Activated naive CD8-positive, alpha-beta T cell treated with anti-CD3 and anti-CD28 coated beads, Interleukin-2, amount 10 ng/mL, durations not matched to agents 7 days and 5 days (primary cell): ENCODE data around the gene METTL23. TPM values are rescaled to one million over a fixed set of nuclear protein-coding genes. Genes with fewer than 3 reads are reported as not detected.
"Not testable (repeated sequence)": the region's sequence is repeated elsewhere in the genome, so short reads cannot be mapped to it uniquely, and the experiment has no call there.

ENCODE experiments used
- ATAC-seq: fragments of 150-1000 bp; cut with Tn5 transposase; one replicate; pipeline ENCODE4 v1.10.0; 2021; ENCODE audit warnings: low read depth, moderate library complexity
- POLR2A ChIA-PET: fragments of 350-600 bp; sonication (Branson Sonifier 250); formaldehyde crosslinking; loops from one replicate; lab custom pipeline; 2021; ENCODE audit warnings: antibody characterized with exemption; lab: Charles Lee
- DNase-seq: peaks from one replicate; pipeline ENCODE4 v3.0.0; 2021
- H3K27ac Mint-ChIP-seq: one replicate; pipeline ENCODE4 v1.8.0; 2022; ENCODE audit warnings: mild to moderate bottlenecking, mixed read lengths
- H3K27me3 Mint-ChIP-seq: one replicate; pipeline ENCODE4 v1.8.0; 2022; ENCODE audit warnings: mild to moderate bottlenecking, moderate library complexity, mixed read lengths
- H3K36me3 Mint-ChIP-seq: one replicate; pipeline ENCODE4 v1.8.0; 2021; ENCODE audit warnings: mild to moderate bottlenecking, mixed read lengths
- H3K4me1 Mint-ChIP-seq: one replicate; pipeline ENCODE4 v1.8.0; 2021; ENCODE audit warnings: mixed read lengths
- H3K4me3 Mint-ChIP-seq: one replicate; pipeline ENCODE4 v1.8.0; 2022; ENCODE audit warnings: mild to moderate bottlenecking, moderate library complexity, mixed read lengths
- H3K9me3 Mint-ChIP-seq: one replicate; pipeline ENCODE4 v1.8.0; 2021; ENCODE audit warnings: mixed read lengths
- total RNA-seq, 2 experiments: library from RNA; stranded (reverse); gene quantifications; one replicate each; pipeline ENCODE4 v1.2.3, GENCODE V29; 2021

METTL23 gene
- total RNA-seq, 2 experiments from 2014 or later: 51.1 to 54.1 TPM

DNA sequence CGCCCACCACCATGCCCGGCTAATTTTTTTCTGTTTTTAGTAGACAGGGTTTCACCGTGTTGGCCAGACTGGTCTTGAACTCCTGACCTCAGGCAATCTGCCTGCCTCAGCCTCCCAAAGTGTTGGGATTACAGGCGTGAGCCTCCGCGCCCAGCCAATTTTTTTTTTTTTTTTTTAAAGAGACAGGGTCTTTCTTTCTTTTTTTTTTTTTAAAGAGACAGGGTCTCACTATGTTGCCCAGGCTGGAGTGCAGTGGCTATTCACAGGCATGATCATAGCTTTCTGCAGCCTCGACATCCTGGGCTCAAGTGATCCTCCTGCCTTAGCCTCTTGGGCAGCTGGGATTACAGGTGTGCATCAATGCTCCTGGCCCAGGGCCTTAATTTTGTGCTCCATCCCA, 14.3 kb upstream of the METTL23 start:
- H3K27ac Mint-ChIP-seq, H3K4me3 Mint-ChIP-seq: not testable (repeated sequence)
- POLR2A ChIA-PET: interaction anchor here (0.6 to 2.3 kb wide), 4 partner anchors 20 to 232 kb away, joined by 3 to 9 read pairs (median 5); partner anchors contain the start of gene SRSF2

DNA sequence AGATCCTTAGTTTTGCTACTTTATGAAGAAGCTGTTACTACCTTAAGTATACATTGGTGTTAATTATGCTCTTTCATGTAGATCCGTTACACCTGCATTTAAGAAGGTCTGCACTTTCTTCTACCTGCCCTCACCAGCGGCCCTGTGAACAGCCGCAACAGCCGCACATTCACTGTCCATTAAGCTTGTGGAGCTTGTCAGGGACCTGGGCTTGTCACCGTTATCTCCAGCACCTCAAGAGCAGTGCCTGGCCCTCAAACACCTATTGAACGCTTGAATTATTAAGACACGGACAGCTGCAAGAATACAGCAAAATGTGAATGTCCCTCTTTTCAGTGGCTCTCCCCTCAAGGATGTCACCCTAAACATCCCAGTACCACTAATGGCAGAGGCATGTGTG, 12.9 kb upstream of the METTL23 start:
- Mint-ChIP-seq H3K27me3 (no peaks in the 10 kb centered on the region), H3K36me3 (peaks cover 19% of the 10 kb centered on the region), H3K4me3 (no peak overlapping the region), H3K27ac (no peak overlapping the region), H3K9me3 (no peaks in the 10 kb centered on the region), H3K4me1 (peaks cover 57% of the 10 kb centered on the region)
- no peak for DNase-seq
- ATAC-seq: no peak
- POLR2A ChIA-PET: interaction anchor here (0.5 to 2.7 kb wide), 10 partner anchors 11 to 156 kb away, joined by 3 to 20 read pairs (median 4); partner anchors contain the start of genes JMJD6, METTL23 and SRSF2

More for the DNA sequence above, 14.3 kb upstream of the METTL23 start:
- ATAC-seq, H3K27me3 Mint-ChIP-seq, H3K9me3 Mint-ChIP-seq, DNase-seq: not testable (repeated sequence)
- H3K36me3 Mint-ChIP-seq: peaks cover 16% of the 10 kb centered on the region
- peaks cover 52% of the 10 kb centered on the region for H3K4me1 Mint-ChIP-seq

DNA sequence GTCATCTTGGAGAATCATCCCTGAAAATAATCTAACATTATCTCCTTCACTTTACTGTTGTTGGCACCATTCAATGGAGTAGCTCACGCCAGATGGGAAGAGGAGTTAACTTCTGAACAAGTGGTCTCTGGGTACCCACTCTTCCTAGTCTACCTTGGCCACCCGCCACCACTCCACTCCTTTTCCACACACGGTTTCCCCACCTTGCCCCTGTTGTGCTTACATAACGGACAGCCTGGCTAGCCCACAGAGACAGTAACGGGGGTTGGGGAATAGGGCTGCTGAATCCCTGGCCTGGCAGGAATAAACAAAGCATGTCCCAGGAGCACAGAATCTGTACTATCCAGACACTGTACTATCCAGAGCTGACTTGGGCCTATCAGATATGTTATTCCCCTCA, 12.3 kb upstream of the METTL23 start:
- H3K36me3 Mint-ChIP-seq: peaks cover 19% of the 10 kb centered on the region
- no peaks in the 10 kb centered on the region for H3K9me3 Mint-ChIP-seq

DNA sequence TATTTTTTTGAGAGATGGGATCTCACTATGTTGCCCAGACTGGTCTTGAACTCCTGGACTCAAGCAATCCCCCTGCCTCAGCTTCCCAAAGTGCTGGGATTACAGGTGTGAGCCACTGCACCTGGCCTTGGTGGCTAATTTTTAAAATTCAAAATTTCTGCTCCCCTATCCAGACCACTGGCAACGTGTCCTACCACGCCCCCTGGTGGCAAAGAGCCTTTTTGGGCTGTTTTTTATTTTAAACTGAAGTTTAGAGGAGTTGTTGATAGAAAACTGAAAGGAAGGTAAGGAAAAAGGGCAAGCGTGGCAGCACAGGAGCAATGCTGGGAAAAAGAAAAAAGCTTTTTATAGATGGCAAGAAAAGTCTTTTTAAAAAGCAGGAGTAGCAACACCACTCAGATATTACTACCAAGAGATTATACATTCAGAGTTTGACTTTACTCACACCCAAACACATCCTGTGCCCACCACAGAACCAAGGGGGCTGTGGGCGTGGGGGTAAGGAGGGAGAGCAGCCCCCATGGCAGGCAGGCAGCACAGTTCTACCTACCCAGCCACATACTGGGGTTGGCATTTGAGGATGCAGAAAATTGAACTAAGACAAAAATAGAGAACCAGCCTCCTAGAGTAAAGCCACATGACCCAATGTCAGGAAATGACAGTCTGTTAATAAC, 11.7 kb upstream of the METTL23 start:
- Mint-ChIP-seq H3K27me3 (no peaks in the 10 kb centered on the region), H3K36me3 (peaks cover 21% of the 10 kb centered on the region), H3K27ac (peak overlapping the region; percentile 94), H3K9me3 (no peaks in the 10 kb centered on the region), H3K4me1 (peaks cover 55% of the 10 kb centered on the region), H3K4me3 (peak overlapping the region; percentile 77)
- POLR2A ChIA-PET: interaction anchor here (2.7 kb wide), 1 partner anchor 12 kb away, joined by 20 read pairs; the partner anchor contains the start of genes JMJD6 and METTL23
- ATAC-seq (no peak), DNase-seq (peak; percentile 77)

More for the DNA sequence above, 12.3 kb upstream of the METTL23 start:
- Mint-ChIP-seq H3K4me1 (peaks cover 59% of the 10 kb centered on the region), H3K27ac (peak overlapping the region; percentile 2), H3K4me3 (no peak overlapping the region), H3K27me3 (no peaks in the 10 kb centered on the region)
- POLR2A ChIA-PET: interaction anchor here (1.3 to 2.7 kb wide), 5 partner anchors 10 to 43 kb away, joined by 4 to 20 read pairs (median 9); partner anchors contain the start of genes JMJD6, METTL23 and SRSF2
- ATAC-seq: no peak
- DNase-seq: no peak

DNA sequence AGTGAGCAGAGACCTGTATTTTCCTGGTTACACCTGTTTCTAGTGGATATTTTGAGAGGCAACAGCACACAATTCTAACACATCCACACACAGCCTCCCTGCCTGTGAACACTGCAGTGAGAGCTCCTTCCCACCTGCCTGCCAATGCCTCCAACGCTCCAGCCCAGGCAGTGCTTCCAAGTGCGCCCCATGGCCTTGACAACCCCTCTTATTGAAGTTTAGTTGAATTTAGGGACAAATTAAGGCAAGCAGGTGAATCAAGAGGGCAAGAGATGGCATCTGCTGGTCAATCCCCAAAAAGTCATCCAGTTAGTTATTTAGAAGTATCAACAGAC, 11.2 kb upstream of the METTL23 start:
- H3K27me3 Mint-ChIP-seq: no peaks in the 10 kb centered on the region
- peaks cover 24% of the 10 kb centered on the region for H3K36me3 Mint-ChIP-seq
- H3K27ac Mint-ChIP-seq: peak overlapping the region; percentile 94
- H3K4me3 Mint-ChIP-seq: peak overlapping the region; percentile 77
- peaks cover 55% of the 10 kb centered on the region for H3K4me1 Mint-ChIP-seq
- POLR2A ChIA-PET: interaction anchor here (1.0 to 2.9 kb wide), 5 partner anchors 12 to 38 kb away, joined by 4 to 52 read pairs (median 20); partner anchors contain the start of genes JMJD6, METTL23, MFSD11 and SRSF2
- no peak for DNase-seq
- H3K9me3 Mint-ChIP-seq: no peaks in the 10 kb centered on the region
- ATAC-seq: no peak

DNA sequence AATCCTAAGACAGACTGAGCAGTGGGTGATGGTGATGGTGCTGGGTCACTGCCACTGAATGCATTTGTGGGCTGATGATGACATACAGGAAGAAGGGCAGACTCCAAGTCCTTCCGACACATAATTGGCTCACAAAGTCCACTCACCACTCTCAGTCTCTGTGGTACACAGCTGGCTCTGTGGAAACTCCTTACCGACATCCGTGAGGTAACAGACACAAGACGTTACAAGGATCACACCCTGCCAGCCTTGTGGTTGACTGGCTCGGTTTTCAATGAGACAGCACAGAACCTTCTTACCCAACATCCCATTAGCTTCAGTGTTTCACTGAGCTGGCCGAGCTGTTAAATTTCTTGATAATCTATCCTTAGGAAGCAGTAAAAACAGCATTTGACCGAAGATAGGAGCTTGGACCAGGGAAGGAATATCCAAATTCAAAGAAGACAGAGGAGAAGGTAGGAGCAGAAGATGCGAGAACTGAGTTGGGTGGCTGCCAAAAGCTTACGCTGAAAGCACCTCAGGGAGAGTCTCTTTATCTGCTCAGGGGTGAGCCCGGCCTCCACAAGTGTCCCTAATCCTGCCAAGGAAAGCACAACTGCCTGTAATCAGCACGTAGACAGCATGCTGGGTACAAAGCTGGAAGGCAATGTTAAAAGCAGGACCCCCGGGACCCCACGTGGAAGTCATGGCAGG, 10.3 kb upstream of the METTL23 start:
- no peaks in the 10 kb centered on the region for H3K9me3 Mint-ChIP-seq
- ATAC-seq: peak; percentile 91

DNA sequence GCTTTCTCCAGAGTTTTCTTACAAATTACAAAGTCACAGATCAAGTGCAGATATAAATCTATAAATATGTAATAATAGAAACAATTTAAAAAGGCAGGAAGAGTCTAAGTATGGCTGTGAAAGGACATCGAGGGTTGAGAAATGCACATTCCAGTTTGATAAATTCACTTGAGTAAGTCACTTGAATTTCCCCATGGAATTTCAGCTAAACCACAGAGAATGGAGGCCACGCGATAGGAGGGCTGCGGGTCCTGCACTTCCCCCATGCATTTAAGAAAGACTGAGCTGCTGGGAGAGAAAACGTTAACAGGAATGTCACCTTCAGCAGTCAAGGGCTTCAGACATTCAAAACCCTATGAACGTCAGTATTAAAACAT, 9.8 kb upstream of the METTL23 start:
- POLR2A ChIA-PET: interaction anchor here (2.0 to 2.9 kb wide), 3 partner anchors 11 to 19 kb away, joined by 5 to 52 read pairs (median 30); partner anchors contain the start of genes JMJD6, METTL23, MFSD11 and SRSF2
- H3K4me1 Mint-ChIP-seq: peaks cover 54% of the 10 kb centered on the region
- no peak for DNase-seq
- H3K9me3 Mint-ChIP-seq: no peaks in the 10 kb centered on the region
- H3K27me3 Mint-ChIP-seq: no peaks in the 10 kb centered on the region
- ATAC-seq: no peak
- peak overlapping the region; percentile 77 for H3K4me3 Mint-ChIP-seq
- peaks cover 32% of the 10 kb centered on the region for H3K36me3 Mint-ChIP-seq
- H3K27ac Mint-ChIP-seq: peak overlapping the region; percentile 94

More for the DNA sequence above, 10.3 kb upstream of the METTL23 start:
- Mint-ChIP-seq H3K27me3 (no peaks in the 10 kb centered on the region), H3K27ac (peak overlapping the region; percentile 94), H3K36me3 (peaks cover 28% of the 10 kb centered on the region), H3K4me1 (peaks cover 56% of the 10 kb centered on the region), H3K4me3 (peak overlapping the region; percentile 77)
- POLR2A ChIA-PET: interaction anchor here (1.0 to 2.9 kb wide), 4 partner anchors 11 to 37 kb away, joined by 4 to 52 read pairs (median 18); partner anchors contain the start of genes JMJD6, METTL23, MFSD11 and SRSF2
- DNase-seq: peak; percentile 62

DNA sequence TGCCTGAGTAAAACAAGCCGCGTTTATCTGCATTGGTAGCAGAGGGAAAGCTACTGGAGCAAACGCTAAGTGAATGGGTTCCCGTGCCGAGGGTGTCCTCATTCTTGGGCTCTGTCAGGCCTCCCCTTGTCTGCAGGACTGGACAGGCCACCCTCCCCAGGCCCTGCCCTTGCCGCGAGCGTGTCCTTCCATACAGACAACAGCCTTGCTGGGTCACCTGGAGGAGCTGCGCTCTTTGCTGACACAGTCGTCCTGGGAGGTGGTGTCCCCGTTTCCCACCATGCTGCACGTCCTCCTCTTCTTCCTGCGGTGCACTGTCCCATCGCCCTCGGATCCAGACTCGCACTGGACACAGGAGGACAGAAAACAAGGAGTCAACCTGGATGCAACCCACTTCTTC, 8.1 kb upstream of the METTL23 start:
- no peaks in the 10 kb centered on the region for H3K9me3 Mint-ChIP-seq
- ATAC-seq: no peak
- H3K36me3 Mint-ChIP-seq: peaks cover 43% of the 10 kb centered on the region
- H3K27ac Mint-ChIP-seq: no peak overlapping the region
- no peak for DNase-seq
- H3K27me3 Mint-ChIP-seq: no peaks in the 10 kb centered on the region
- POLR2A ChIA-PET: interaction anchor here (0.8 to 2.9 kb wide), 4 partner anchors 9 to 47 kb away, joined by 3 to 52 read pairs (median 17); partner anchors contain the start of genes JMJD6, METTL23, MFSD11 and SRSF2
- no peak overlapping the region for H3K4me3 Mint-ChIP-seq
- peaks cover 54% of the 10 kb centered on the region for H3K4me1 Mint-ChIP-seq

DNA sequence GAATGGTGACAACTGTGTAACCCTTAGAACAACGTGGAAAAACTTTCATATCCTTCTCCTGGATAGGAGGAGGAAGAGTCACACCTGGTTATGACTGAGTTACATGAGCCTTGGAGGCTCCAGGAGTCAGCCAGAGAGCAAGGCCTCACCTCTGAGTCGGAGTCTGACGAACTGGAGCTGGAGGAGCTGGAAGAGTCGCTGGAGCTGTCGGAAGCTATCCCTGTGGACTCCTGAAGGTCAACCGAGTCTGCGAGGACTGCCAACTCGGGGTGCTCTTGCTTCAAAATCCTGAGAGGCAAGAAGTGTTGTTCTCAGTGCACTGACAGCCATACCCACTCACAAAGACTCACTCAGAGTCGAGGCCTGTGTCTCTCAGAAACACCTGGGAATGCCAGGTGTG, 6.4 kb upstream of the METTL23 start:
- peaks cover 49% of the 10 kb centered on the region for H3K36me3 Mint-ChIP-seq
- DNase-seq (no peak), ATAC-seq (no peak)
- H3K4me3 Mint-ChIP-seq: no peak overlapping the region
- H3K9me3 Mint-ChIP-seq: no peaks in the 10 kb centered on the region
- peaks cover 50% of the 10 kb centered on the region for H3K4me1 Mint-ChIP-seq
- H3K27me3 Mint-ChIP-seq: no peaks in the 10 kb centered on the region
- H3K27ac Mint-ChIP-seq: no peak overlapping the region
- POLR2A ChIA-PET: no interaction called here

DNA sequence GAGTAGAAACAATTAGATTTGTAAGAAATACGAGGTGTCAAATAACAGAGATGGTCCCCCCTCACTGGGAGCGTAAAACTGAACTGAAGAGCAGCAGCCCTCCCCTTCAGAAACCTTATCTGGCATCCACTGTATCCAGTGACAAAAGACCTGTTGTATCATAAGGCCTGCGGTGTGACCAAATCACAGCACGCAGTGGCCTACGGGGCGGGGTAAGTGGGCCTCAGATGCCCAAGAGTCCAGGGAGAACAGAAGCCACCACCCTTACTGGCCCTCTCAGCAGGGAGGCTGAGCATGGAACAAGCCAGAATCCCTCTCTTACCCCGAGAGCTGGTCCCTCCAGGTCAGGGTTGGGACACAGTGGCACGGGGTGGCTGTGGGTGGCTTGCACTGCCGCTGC, 5.7 kb upstream of the METTL23 start:
- peak overlapping the region; percentile 7 for H3K27ac Mint-ChIP-seq
- ATAC-seq: no peak
- H3K4me1 Mint-ChIP-seq: peaks cover 47% of the 10 kb centered on the region
- no peaks in the 10 kb centered on the region for H3K27me3 Mint-ChIP-seq
- POLR2A ChIA-PET: no interaction called here
- DNase-seq: no peak
- H3K9me3 Mint-ChIP-seq: no peaks in the 10 kb centered on the region
- H3K4me3 Mint-ChIP-seq: no peak overlapping the region
- H3K36me3 Mint-ChIP-seq: peaks cover 48% of the 10 kb centered on the region

DNA sequence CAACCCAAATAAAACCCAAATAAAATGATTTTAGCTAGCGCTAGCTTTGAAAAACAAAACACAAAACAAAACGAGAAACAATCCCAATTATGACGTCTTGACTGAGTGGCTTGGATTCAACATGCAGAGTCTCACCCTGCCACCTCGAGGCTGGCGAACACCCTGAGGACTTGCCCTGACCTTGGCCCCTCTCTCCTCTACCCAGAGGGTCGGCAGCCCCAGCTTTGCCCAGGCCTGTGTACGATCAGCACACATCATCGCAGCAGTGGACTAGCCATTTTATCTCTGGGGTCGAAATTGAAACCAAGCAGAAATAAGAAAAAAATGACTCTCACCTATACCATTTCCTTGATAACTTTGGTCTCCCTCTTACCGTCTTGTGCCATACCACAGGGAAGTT, 5.2 kb upstream of the METTL23 start:
- POLR2A ChIA-PET: no interaction called here
- Mint-ChIP-seq H3K27ac (peak overlapping the region; percentile 5), H3K4me3 (no peak overlapping the region), H3K9me3 (no peaks in the 10 kb centered on the region), H3K36me3 (peaks cover 45% of the 10 kb centered on the region), H3K27me3 (no peaks in the 10 kb centered on the region), H3K4me1 (peaks cover 42% of the 10 kb centered on the region)
- DNase-seq (no peak), ATAC-seq (no peak)

DNA sequence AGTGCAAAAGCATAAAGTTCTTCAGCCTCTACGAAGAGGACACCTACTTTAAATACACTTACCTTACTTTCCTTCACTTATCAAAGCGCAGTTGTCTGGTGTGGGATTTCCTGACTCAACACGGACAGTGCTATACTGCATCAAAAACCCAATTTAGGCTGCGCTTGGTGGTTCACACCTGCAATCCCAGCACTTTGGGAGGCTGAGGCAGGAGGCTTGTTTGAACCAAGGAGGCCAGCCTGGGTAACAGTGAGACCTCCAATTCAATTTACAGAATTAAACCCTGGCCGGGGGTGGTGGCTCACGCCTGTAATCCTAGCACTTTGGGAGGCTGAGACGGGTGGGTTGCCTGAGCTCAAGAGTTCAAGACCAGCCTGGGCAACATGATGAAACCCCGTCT, 4.4 kb upstream of the METTL23 start:
- Mint-ChIP-seq H3K4me3 (no peak overlapping the region), H3K27me3 (no peaks in the 10 kb centered on the region), H3K9me3 (no peaks in the 10 kb centered on the region), H3K27ac (peak overlapping the region; percentile 34), H3K36me3 (peaks cover 44% of the 10 kb centered on the region), H3K4me1 (peaks cover 35% of the 10 kb centered on the region)
- DNase-seq (no peak), ATAC-seq (no peak)
- POLR2A ChIA-PET: no interaction called here

DNA sequence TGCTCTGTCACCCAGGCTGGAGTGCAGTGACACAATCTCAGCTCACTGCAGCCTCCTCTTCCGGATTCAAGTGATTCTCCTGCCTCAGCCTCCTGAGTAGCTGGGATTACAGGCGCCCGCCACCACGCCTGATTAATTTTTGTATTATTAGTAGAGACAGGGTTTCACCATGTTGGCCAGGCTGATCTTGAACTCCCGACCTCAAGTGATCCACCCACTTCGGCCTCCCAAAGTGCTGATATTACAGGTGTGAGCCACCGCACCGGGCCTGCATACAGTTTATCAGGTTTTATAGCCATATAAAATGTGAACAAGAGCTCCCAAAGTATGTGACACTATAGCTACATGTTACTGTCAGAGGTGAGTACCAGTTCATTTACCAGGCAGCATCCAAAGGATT, 3.7 kb upstream of the METTL23 start:
- not testable (repeated sequence) for H3K27ac Mint-ChIP-seq, ATAC-seq, H3K27me3 Mint-ChIP-seq, H3K9me3 Mint-ChIP-seq, DNase-seq
- Mint-ChIP-seq H3K4me3 (peak overlapping the region; percentile 48), H3K36me3 (peaks cover 49% of the 10 kb centered on the region), H3K4me1 (peaks cover 37% of the 10 kb centered on the region)
- POLR2A ChIA-PET: interaction anchor here (0.6 kb wide), 1 partner anchor 13 kb away, joined by 10 read pairs; no protein-coding TSS in a partner anchor
